Suppressor macrophage treated with lipopolysaccharide for 4 hours (primary cell): Measurements from ENCODE around the gene OR5AK2.
"Not testable (repeated sequence)": the region's sequence is repeated elsewhere in the genome, so short reads cannot be mapped to it uniquely, and the experiment has no call there.

Experiments used
- DNase-seq: peaks from one replicate; pipeline ENCODE4 v3.0.0-alpha.2; 2020

Gene OR5AK2

GRCh38 chr11:56988614-56989013 lies at the start of gene OR5AK2:
OR5AK2 (plus strand) TSS chr11:56988914; CDS start chr11:56988914, 0 bp downstream.
- no peak for DNase-seq

GRCh38 chr11:56945526-56945925 lies 43.2 kb upstream of the OR5AK2 start:
- DNase-seq = not testable (repeated sequence)

GRCh38 chr11:56948991-56949515 lies 39.7 kb upstream of the OR5AK2 start:
- DNase-seq = no peak

GRCh38 chr11:56950510-56950909 lies 38.2 kb upstream of the OR5AK2 start:
- no peak for DNase-seq

GRCh38 chr11:56953907-56954306 lies 34.8 kb upstream of the OR5AK2 start:
- DNase-seq = not testable (repeated sequence)

GRCh38 chr11:56961609-56962008 lies 27.1 kb upstream of the OR5AK2 start:
- DNase-seq = no peak

GRCh38 chr11:56967726-56968125 lies 21.0 kb upstream of the OR5AK2 start:
- DNase-seq = no peak

- DNase-seq = no peak
Observed at GRCh38 chr11:56968524-56968923, 20.2 kb upstream of the OR5AK2 start.

- DNase-seq = no peak
Observed at GRCh38 chr11:56977314-56977713, 11.4 kb upstream of the OR5AK2 start.

- no peak for DNase-seq
Observed at GRCh38 chr11:56990702-56991101, 2.0 kb downstream of the OR5AK2 start.

- DNase-seq = no peak
Observed at GRCh38 chr11:56994532-56994931, 5.8 kb downstream of the OR5AK2 start.

- DNase-seq = no peak
Observed at GRCh38 chr11:57001674-57002401, 13.1 kb downstream of the OR5AK2 start.

GRCh38 chr11:57008373-57008772 lies 19.7 kb downstream of the OR5AK2 start:
- DNase-seq = no peak

GRCh38 chr11:57015679-57016078 lies 27.0 kb downstream of the OR5AK2 start:
- no peak for DNase-seq

- DNase-seq = no peak
Observed at GRCh38 chr11:57031556-57031955, 42.8 kb downstream of the OR5AK2 start.
